SK-MEL-5 (cell line): ENCODE data around the gene PRAF2. TPM values are rescaled to one million over a fixed set of nuclear protein-coding genes. Genes with fewer than 3 reads are reported as not detected.

Experiments used
- DNase-seq: peaks from one replicate; pipeline ENCODE4 v3.0.0-alpha.2; 2016; ENCODE audit warnings: low read depth, low spot score
- in situ Hi-C: cut with HindIII; loops from 2 replicates; pipeline ENCODE4 v1.10.0; 2016; ENCODE audit warnings: low sequenced_read_pairs, high pct_unique_total_duplicates, low pct_unique_long_range_greater_than_20kb
- total RNA-seq: library from RNA; depleted of rRNA; stranded (reverse); fragments of >200 nt; shearing (Covaris generic); gene quantifications from 2 replicates; pipeline ENCODE4 v1.2.3, GENCODE V29; 2014

PRAF2 gene
- total RNA-seq, 1 experiment from 2014 or later: 2.3 TPM

- in situ Hi-C loops: no loop called here
- DNase-seq: no peak
These were observed 14.1 kb downstream of the PRAF2 start for GRCh38 chrX:49059681-49060085.

- DNase-seq: no peak
- in situ Hi-C loops: no loop called here
These were observed 14.6 kb downstream of the PRAF2 start for GRCh38 chrX:49059201-49059600.

- in situ Hi-C loops: no loop called here
These were observed 15.0 kb downstream of the PRAF2 start, which contains the start of gene CCDC120 for GRCh38 chrX:49058794-49059193. Gene CCDC120, plus strand, starts transcription at chrX:49058999. Its CDS starts 3,043 bp downstream, at chrX:49062042.

GRCh38 chrX:49054073-49054762 lies 19.6 kb downstream of the PRAF2 start:
- in situ Hi-C loops: no loop called here
- no peak for DNase-seq

More at GRCh38 chrX:49058794-49059193, 15.0 kb downstream of the PRAF2 start, which contains the start of gene CCDC120:
- no peak for DNase-seq

- in situ Hi-C loops: no loop called here
- DNase-seq: peak; percentile 72
These were observed 20.4 kb downstream of the PRAF2 start for GRCh38 chrX:49053223-49054072.

- no peak for DNase-seq
- in situ Hi-C loops: no loop called here
These were observed 29.9 kb downstream of the PRAF2 start for GRCh38 chrX:49043987-49044281.

- in situ Hi-C loops: no loop called here
- peak; percentile 98 for DNase-seq
These were observed 30.4 kb downstream of the PRAF2 start, which contains the start of gene TFE3 for GRCh38 chrX:49043220-49043986. Gene TFE3, minus strand, starts transcription at chrX:49043357. Its CDS starts 131 bp downstream, at chrX:49043226.

GRCh38 chrX:49042581-49043219 lies 31.1 kb downstream of the PRAF2 start:
- no peak for DNase-seq
- in situ Hi-C loops: no loop called here

- DNase-seq: no peak
- in situ Hi-C loops: no loop called here
These were observed 31.8 kb downstream of the PRAF2 start for GRCh38 chrX:49041744-49042580.

GRCh38 chrX:49040376-49040955 lies 33.3 kb downstream of the PRAF2 start:
- DNase-seq: no peak
- in situ Hi-C loops: no loop called here

GRCh38 chrX:49039598-49040375 lies 34.0 kb downstream of the PRAF2 start:
- in situ Hi-C loops: no loop called here
- peak; percentile 72 for DNase-seq

GRCh38 chrX:49037883-49038475 lies 35.8 kb downstream of the PRAF2 start:
- DNase-seq: no peak
- in situ Hi-C loops: no loop called here

GRCh38 chrX:49030283-49030682 lies 43.5 kb downstream of the PRAF2 start:
- in situ Hi-C loops: no loop called here
- no peak for DNase-seq

GRCh38 chrX:49029876-49030275 lies 43.9 kb downstream of the PRAF2 start:
- in situ Hi-C loops: no loop called here
- DNase-seq: no peak
